ENCODE measurements around the gene KRT86.

KRT86 gene

GRCh38 chr12:52318241-52318990 is 44.0 kb downstream of the KRT86 start:
- no peak for DNase-seq

- no peak for DNase-seq
Observed at GRCh38 chr12:52319097-52319496, 44.7 kb downstream of the KRT86 start.

GRCh38 chr12:52320784-52321400 is 46.4 kb downstream of the KRT86 start, which contains the start of gene KRT83:
Gene KRT83 (minus strand): TSS chr12:52321398. CDS start chr12:52321335, 63 bp downstream.
- no peak for DNase-seq

- DNase-seq, result no peak
Observed at GRCh38 chr12:52321418-52321817, 47.0 kb downstream of the KRT86 start.

GRCh38 chr12:52322069-52322468 is 47.6 kb downstream of the KRT86 start:
- DNase-seq, result no peak

- DNase-seq, result no peak
Observed at GRCh38 chr12:52323001-52323400, 48.6 kb downstream of the KRT86 start.

- no peak for DNase-seq
Observed at GRCh38 chr12:52323416-52324152, 49.1 kb downstream of the KRT86 start.

GRCh38 chr12:52324153-52324444 is 49.7 kb downstream of the KRT86 start:
- DNase-seq, result no peak

GRCh38 chr12:52327052-52327829 is 52.8 kb downstream of the KRT86 start:
- peak; percentile 80 for DNase-seq

- no peak for DNase-seq
Observed at GRCh38 chr12:52327830-52328500, 53.5 kb downstream of the KRT86 start.

- DNase-seq, result no peak
Observed at GRCh38 chr12:52331039-52331438, 56.6 kb downstream of the KRT86 start.

- no peak for DNase-seq
Observed at GRCh38 chr12:52331833-52332232, 57.4 kb downstream of the KRT86 start.

GRCh38 chr12:52332381-52332780 is 57.9 kb downstream of the KRT86 start:
- no peak for DNase-seq

- DNase-seq, result no peak
Observed at GRCh38 chr12:52333321-52333720, 58.9 kb downstream of the KRT86 start.

GRCh38 chr12:52334185-52334584 is 59.7 kb downstream of the KRT86 start:
- no peak for DNase-seq

GRCh38 chr12:52335598-52336262 is 61.3 kb downstream of the KRT86 start:
- DNase-seq, result no peak

GRCh38 chr12:52336641-52337040 is 62.2 kb downstream of the KRT86 start:
- DNase-seq, result no peak

- no peak for DNase-seq
Observed at GRCh38 chr12:52337054-52337453, 62.6 kb downstream of the KRT86 start.

GRCh38 chr12:52338241-52338960 is 64.0 kb downstream of the KRT86 start:
- no peak for DNase-seq

GRCh38 chr12:52341066-52341580 is 66.7 kb downstream of the KRT86 start:
- no peak for DNase-seq
